HG03280 (cell line): ENCODE results near the gene SCO1.
A peak's percentile ranks its signal among the peaks of the same experiment; 100 is the strongest.

Source experiments
- ATAC-seq: cut with Tn5 transposase; IDR thresholded peaks from one replicate; pipeline ENCODE4 v1.9.1; 2021; ENCODE audit warnings: mild to moderate bottlenecking, moderate library complexity; ENCODE audit not compliant: unreplicated experiment

Gene SCO1

GRCh38 chr17:10657148-10657547 is 40.2 kb downstream of the SCO1 start, which contains the start of gene MYH3:
Gene MYH3, minus strand, starts transcription at chr17:10657309. Its CDS starts 2,245 bp downstream, at chr17:10655064.
- ATAC-seq = no peak

- no peak for ATAC-seq
Measured at GRCh38 chr17:10653987-10654386, 43.3 kb downstream of the SCO1 start.

DNA sequence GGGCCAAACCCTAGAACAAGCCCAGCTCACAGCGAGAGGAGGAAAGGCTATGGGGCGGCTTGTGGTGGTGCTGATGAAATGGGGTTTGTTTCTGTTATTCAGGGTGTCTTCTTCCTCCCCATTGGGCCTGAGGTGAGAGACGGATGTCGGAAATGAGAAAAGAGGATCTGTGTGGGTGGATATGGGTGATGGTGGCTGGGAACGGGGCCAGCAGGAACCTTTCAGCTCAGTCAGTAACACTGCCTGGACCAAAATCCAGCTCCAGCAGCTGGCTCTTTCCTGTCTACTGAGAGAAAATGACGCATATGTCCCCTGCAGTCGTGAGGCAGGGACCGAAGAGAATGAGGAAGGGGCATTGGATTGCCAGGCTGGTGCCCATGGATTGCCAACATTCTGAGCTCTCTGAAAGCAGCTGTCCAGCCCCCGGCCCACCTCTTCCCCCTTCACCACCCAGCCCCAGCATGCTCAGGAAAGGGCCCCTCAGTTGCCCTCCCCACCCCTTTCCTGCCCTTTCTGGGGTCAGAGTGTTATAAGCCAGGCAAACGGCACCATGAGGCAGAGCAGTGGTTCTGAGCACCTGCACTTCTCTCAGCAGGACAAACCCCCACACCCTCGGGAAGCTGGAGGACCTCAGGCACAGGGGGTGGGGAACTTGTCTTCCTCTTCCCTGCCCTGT is 44.2 kb downstream of the SCO1 start:
- ATAC-seq = no peak

- ATAC-seq = no peak
Measured at GRCh38 chr17:10651927-10652326, 45.4 kb downstream of the SCO1 start.

DNA sequence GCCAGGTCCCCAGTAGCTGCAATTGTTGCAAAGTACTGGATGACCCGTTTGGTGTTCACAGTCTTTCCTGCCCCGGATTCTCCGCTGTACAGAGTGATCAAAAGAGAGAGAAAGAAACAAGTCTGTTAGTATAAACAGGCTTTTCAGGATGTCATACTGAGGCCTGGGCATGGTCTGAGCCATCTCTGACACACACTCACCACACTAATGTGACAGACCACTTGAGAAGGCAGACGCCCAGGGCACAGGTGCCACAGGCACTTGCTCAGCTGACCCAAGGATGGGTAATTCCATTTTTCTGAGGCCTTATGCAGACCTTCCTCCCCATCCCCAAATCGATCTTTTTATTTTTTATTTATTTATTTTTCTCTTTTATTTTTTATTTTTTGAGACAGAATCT is 47.7 kb downstream of the SCO1 start:
- ATAC-seq = no peak

DNA sequence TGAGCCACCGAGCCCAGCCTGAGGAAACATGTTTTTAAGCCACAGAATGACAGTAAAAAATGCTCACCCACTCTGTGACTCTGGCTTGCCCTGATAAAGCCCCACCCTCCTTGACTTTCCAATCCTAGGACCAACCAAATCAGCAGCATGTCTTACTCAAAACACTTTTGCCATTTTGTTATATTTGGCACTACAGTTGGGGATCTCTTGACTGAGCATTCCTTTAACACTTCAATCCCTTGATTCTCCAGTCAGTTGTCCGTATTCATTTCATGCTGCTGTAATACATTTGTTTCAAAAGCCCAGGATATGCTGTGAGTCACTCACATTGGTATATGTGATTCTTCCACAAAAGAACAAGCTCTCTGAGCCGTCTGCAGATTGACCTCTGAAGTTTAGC is 48.4 kb downstream of the SCO1 start:
- no peak for ATAC-seq

GRCh38 chr17:10648381-10648780 is 49.0 kb downstream of the SCO1 start:
- no peak for ATAC-seq

DNA sequence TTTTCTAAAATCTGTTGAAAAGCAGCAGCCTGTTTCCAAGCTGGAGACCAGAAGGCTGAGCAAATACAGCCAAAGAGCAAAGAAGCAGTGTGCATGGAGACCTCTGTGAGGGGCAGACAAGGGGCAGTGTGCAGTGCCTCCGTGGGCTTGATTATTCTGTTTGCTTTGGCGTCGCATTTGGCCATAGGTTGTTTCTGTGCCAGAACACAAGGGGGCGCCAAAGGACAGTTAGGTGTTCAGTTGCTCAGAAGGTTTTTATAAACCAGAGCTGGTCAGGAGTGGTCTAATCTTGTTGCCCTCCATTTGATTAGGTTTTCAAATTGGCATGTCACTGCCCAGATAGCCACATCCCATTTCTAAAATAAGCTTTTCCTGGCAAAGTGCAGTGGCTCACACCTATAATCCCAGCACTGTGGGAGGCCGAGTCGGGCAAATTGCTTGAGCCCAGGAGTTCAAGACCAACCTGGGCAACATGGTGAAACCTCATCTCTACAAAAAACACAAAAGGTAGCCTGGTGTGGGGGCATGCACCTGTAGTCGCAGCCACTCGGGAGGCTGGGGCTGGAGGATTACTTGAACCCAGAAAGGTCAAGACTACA is 50.8 kb downstream of the SCO1 start:
- no peak for ATAC-seq

DNA sequence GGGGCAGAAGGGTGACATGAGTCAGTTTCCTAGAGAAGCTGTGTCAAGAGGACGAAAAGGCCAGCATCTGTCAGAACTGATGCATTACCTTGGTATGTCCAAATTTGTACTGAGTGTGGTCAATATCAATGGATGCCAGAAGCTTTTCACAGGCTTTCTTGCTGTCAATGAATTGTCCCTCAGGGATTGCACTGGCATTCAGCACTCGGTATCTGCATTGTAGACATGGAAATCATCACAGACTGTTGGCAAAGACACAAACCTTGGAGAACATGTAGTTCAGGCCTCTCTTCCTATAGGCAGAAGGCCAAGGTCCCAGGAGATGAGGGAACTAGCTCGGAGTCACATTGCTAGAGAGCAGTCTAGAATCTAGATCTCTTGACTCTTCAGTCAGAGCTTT is 56.9 kb downstream of the SCO1 start:
- ATAC-seq = no peak

- ATAC-seq = no peak
Measured at GRCh38 chr17:10638151-10638550, 59.2 kb downstream of the SCO1 start.

DNA sequence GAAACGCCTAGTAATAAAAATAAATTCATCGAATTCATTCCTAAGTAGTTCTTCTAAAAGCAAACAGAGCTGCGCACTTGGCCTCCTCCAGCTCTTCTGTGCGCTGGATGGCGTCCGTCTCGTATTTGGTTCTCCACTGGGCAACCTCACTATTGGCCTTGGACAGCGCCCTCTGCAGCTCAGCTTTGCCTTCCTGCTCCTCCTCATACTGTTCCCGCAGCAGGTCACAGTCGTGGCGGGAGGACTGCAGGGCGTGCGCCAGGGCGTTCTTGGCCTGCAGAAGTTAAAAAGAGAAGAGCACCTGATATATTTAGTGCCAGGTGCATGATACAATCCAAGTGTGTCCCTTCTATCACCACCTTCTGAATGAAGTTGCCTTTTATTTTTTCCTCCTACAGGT is 62.0 kb downstream of the SCO1 start:
- no peak for ATAC-seq

GRCh38 chr17:10633738-10634379 is 63.5 kb downstream of the SCO1 start:
- peak; percentile 87 for ATAC-seq

DNA sequence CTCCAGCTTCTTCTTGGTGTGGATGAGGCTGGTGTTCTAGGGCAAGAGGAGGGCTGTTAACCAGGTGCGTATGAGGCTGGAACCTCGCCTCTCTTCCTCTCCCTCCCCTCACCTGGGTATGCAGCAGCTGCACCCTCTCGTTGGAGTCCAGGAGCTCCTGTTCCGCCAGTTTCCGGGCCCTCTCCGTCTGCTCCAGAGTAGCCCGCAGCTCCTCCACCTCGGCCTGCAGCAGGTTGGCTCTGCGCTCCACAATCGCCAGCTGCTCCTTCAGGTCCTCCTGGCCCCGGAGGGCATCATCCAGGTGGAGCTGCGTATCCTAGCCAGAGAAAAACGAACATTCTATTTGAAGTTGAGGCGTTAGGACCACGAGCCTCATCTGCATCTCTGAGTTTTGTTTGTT is 65.6 kb downstream of the SCO1 start:
- ATAC-seq = no peak

- no peak for ATAC-seq
Measured at GRCh38 chr17:10631048-10631700, 66.2 kb downstream of the SCO1 start.

DNA sequence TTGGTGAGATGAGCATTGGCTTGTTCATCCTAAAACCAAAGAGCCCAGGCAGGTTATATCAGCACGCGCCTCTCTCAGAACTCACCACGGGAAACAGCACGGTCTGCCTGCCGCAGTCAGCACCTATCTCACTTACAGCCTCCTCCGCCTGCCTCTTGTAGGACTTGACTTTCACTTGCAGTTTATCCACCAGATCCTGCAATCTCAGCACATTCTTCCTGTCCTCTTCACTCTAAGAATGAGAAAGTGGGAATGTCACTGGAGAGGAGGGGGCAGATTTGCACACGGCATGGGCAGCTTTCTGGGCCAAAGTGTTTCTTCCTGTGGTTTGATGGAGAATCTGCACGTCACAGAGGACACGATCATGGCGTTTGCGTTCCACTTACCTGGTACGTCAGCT is 67.6 kb downstream of the SCO1 start:
- no peak for ATAC-seq

DNA sequence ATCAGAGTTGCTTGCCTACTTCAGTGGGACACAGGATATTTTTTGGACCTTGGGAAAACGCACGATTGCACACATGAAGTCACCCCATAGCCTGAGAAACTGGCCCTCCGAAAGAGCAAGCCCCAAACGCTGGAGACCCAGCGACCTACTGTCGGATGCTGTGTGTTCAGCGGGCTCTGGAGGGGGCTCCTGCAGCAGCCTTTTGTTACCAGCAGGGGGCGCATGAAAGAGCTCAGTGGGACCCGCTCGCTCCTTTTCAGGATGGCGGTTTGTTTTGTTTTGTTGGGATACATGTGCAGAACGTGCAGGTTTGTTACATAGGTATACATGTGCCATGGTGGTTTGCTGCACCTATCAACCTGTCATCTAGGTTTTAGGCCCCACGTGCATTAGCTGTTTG is 68.6 kb downstream of the SCO1 start:
- ATAC-seq = no peak

DNA sequence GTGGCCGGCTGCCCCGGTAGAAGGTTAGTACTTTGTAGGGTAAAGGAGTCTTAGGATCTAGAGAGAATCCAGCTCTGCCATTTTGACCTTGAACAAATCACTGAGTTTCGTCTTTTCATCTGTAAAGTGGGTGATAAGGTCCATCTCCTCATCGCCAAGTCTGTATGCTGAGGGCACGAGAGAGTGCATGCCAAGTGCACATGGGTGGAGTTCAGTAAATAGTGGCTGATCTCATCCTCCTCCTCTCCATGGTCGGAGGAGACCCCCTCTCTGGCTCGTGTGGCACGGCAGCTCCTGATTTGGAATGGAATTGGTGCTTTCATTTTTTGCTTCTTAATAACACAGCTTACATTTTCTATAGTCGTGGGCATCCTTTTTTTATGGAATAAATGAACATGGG is 70.9 kb downstream of the SCO1 start:
- ATAC-seq = no peak

DNA sequence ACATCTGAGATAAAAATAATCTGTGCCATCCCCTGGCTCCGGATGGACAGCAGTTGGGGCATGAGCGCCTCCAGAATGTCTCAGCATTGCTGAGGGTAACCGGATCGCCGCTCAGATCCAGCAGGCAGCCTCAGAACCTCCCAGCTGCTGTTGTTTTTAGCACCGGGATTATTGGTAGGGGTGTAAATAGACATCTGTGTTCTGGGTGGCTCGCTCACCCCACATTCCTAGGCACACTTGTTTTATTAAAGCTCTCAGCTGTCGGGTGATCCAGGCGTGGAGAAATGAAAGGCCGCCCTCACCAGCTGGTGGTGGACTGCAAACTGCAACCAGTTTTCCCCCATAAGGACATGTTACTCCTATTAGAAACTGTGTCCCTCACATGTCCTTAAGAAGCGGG is 72.4 kb downstream of the SCO1 start:
- ATAC-seq = no peak

DNA sequence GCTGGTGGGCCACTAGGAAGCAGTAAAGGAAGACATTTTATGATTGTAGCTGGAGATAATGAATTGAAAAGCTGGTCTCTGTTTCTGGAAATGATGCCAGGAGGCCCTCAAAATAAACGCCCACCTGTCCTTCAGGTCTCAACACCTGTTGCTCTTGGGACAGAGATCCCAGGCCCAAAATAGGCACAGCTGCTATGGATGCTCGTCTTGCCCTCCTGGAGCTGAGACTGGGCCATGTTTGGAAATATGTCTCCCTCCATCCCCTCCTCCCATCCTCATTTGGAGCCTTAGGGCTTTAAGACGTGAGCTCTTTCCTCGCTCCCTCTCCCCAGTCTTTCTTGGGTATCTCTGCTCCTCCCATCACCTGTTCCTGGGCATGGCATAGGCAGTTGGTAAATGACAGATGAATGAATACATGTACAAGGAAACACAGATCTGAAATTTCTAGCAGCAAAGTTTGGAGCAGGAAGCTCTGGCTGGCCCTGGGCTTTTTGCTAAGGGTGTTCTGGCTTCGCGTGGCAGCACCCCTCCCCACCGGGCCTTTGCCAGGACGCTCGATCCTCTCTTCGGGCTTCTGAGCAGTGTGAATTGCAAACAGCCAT is 73.5 kb downstream of the SCO1 start:
- no peak for ATAC-seq

- no peak for ATAC-seq
Measured at GRCh38 chr17:10622617-10623485, 74.5 kb downstream of the SCO1 start.
